WTC11 (cell line): ENCODE measurements around the gene TPX2. TPM values are rescaled to one million over a fixed set of nuclear protein-coding genes. Genes with fewer than 3 reads are reported as not detected.

Experiments
- ATAC-seq: fragments of 200-7000 bp; cut with Tn5 transposase; 2 replicates; pipeline ENCODE4 v1.10.0; 2021; ENCODE audit warnings: mild to moderate bottlenecking, moderate library complexity
- CTCF ChIA-PET: fragments of 300-600 bp; sonication (Branson Sonifier 250); formaldehyde crosslinking; loops from one replicate; lab custom pipeline; 2021; ENCODE audit warnings: antibody characterized with exemption; lab: Charles Lee
- POLR2A ChIA-PET: fragments of 350-600 bp; sonication (Branson Sonifier 250); formaldehyde crosslinking; loops from one replicate; lab custom pipeline; 2021; ENCODE audit warnings: antibody characterized with exemption; lab: Charles Lee
- DNase-seq: peaks from one replicate; pipeline ENCODE4 v3.0.0; 2021; ENCODE audit warnings: low spot score
- H3K27ac Mint-ChIP-seq: 2 replicates; pipeline ENCODE4 v1.8.0; 2021; ENCODE audit warnings: mixed read lengths
- H3K27me3 Mint-ChIP-seq: 2 replicates; pipeline ENCODE4 v1.8.0; 2021; ENCODE audit warnings: low read depth, mild to moderate bottlenecking, moderate library complexity, mixed read lengths
- H3K36me3 Mint-ChIP-seq: 2 replicates; pipeline ENCODE4 v1.8.0; 2021; ENCODE audit warnings: mixed read lengths
- H3K4me1 Mint-ChIP-seq: 2 replicates; pipeline ENCODE4 v1.8.0; 2022; ENCODE audit warnings: mixed read lengths
- H3K4me3 Mint-ChIP-seq: 2 replicates; pipeline ENCODE4 v1.8.0; 2021; ENCODE audit warnings: mild to moderate bottlenecking, moderate library complexity, mixed read lengths
- H3K9me3 Mint-ChIP-seq: 2 replicates; pipeline ENCODE4 v1.8.0; 2021; ENCODE audit warnings: mixed read lengths
- ATF6 ChIP-seq: sonication (generic); formaldehyde crosslinking; IDR thresholded peaks from 2 replicates; pipeline ENCODE4 v1.8.1; 2023; ENCODE audit warnings: mild to moderate bottlenecking, missing genetic modification reagents
- CBFB ChIP-seq: sonication (generic); formaldehyde crosslinking; IDR thresholded peaks from 2 replicates; pipeline ENCODE4 v1.8.1; 2022; ENCODE audit warnings: mild to moderate bottlenecking, low read depth, missing genetic modification reagents
- ELF4 ChIP-seq: sonication (generic); formaldehyde crosslinking; IDR thresholded peaks from 2 replicates; pipeline ENCODE4 v1.8.1; 2022; ENCODE audit warnings: low read depth, mild to moderate bottlenecking, moderate library complexity, missing genetic modification reagents
- ETV6 ChIP-seq: sonication (generic); formaldehyde crosslinking; IDR thresholded peaks from 2 replicates; pipeline ENCODE4 v1.8.1; 2022; ENCODE audit warnings: mild to moderate bottlenecking, missing genetic modification reagents
- FOXK1 ChIP-seq: sonication (generic); formaldehyde crosslinking; IDR thresholded peaks from 2 replicates; pipeline ENCODE4 v1.8.0; 2022; ENCODE audit warnings: mild to moderate bottlenecking, moderate library complexity, missing genetic modification reagents
- FOXP1 ChIP-seq: sonication (generic); formaldehyde crosslinking; IDR thresholded peaks from 2 replicates; pipeline ENCODE4 v1.8.0; 2022; ENCODE audit warnings: missing genetic modification reagents, mild to moderate bottlenecking, moderate library complexity, borderline replicate concordance
- GABPB1 ChIP-seq: sonication (generic); formaldehyde crosslinking; IDR thresholded peaks from 2 replicates; pipeline ENCODE4 v1.8.1; 2023; ENCODE audit warnings: mild to moderate bottlenecking, missing genetic modification reagents
- IRF2 ChIP-seq: sonication (generic); formaldehyde crosslinking; IDR thresholded peaks from 2 replicates; pipeline ENCODE4 v1.8.0; 2022; ENCODE audit warnings: low read depth, missing genetic modification reagents, borderline replicate concordance
- KAT7 ChIP-seq: sonication (generic); formaldehyde crosslinking; IDR thresholded peaks from 2 replicates; pipeline ENCODE4 v1.8.1; 2023; ENCODE audit warnings: missing genetic modification reagents, mild to moderate bottlenecking, borderline replicate concordance
- NR2C2 ChIP-seq: sonication (generic); formaldehyde crosslinking; IDR thresholded peaks from 2 replicates; pipeline ENCODE4 v1.8.0; 2022; ENCODE audit warnings: mild to moderate bottlenecking, missing genetic modification reagents
- RORB ChIP-seq: fragments of 250-450 bp; sonication (Bioruptor Pico); IDR thresholded peaks from 2 replicates; pipeline ENCODE4 v1.9.0; 2021; ENCODE audit warnings: mild to moderate bottlenecking
- SP1 ChIP-seq: sonication (generic); formaldehyde crosslinking; conservative IDR thresholded peaks from 2 replicates; pipeline ENCODE4 v1.8.1; 2022; ENCODE audit warnings: missing genetic modification reagents
- ZNF121 ChIP-seq: sonication (generic); formaldehyde crosslinking; IDR thresholded peaks from 2 replicates; pipeline ENCODE4 v1.8.0; 2023; ENCODE audit warnings: missing genetic modification reagents
- ZNF396 ChIP-seq: fragments of 250-450 bp; sonication (Bioruptor Pico); IDR thresholded peaks from 2 replicates; pipeline ENCODE4 v1.8.0; 2021; ENCODE audit warnings: mild to moderate bottlenecking, moderate library complexity, borderline replicate concordance
- ZNF671 ChIP-seq: fragments of 250-450 bp; sonication (Bioruptor Pico); IDR thresholded peaks from 2 replicates; pipeline ENCODE4 v1.8.0; 2021; ENCODE audit warnings: mild to moderate bottlenecking
- total RNA-seq: library from RNA; stranded (reverse); gene quantifications from 3 replicates; pipeline ENCODE4 v1.2.3, GENCODE V29; 2021
- TF ChIP-seq, protein P1 (sequence below): sonication (generic); formaldehyde crosslinking; IDR thresholded peaks from 2 replicates; pipeline ENCODE4 v1.8.1; 2023; ENCODE audit warnings: mild to moderate bottlenecking, missing genetic modification reagents
- TF ChIP-seq, protein P2 (sequence below): sonication (generic); formaldehyde crosslinking; IDR thresholded peaks from 2 replicates; pipeline ENCODE4 v1.8.0; 2022; ENCODE audit warnings: mild to moderate bottlenecking, missing genetic modification reagents

Gene TPX2
- total RNA-seq, 1 experiment from 2014 or later, result 123 TPM

DNA sequence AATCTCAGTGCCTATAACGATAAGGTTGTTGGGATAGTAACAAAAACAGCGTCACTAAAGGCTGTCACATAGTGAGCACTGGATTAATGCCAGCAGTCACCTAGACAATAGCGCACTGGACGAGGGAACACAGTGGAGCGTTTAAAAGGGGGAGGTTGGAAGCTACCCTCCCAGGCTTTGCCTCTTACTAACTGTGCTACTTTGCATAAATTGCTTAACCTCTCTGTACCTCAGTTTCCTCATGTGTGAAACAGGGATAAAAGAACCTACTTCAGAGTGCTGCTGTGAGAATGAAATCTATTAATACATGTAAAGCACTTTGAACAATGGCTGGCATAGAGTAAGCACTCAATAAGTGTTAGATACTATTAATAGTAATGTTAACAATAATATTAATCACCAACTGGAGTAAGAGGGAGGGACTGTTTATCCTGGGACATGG lies 27.0 kb upstream of the TPX2 start (continued):
- TF ChIP-seq ELF4 (CRISPR knock-in tag) (no peak), ZNF121 (CRISPR knock-in tag) (no peak), SP1 (CRISPR knock-in tag) (no peak), FOXK1 (no peak), ZNF671 (CRISPR knock-in tag) (no peak)

DNA sequence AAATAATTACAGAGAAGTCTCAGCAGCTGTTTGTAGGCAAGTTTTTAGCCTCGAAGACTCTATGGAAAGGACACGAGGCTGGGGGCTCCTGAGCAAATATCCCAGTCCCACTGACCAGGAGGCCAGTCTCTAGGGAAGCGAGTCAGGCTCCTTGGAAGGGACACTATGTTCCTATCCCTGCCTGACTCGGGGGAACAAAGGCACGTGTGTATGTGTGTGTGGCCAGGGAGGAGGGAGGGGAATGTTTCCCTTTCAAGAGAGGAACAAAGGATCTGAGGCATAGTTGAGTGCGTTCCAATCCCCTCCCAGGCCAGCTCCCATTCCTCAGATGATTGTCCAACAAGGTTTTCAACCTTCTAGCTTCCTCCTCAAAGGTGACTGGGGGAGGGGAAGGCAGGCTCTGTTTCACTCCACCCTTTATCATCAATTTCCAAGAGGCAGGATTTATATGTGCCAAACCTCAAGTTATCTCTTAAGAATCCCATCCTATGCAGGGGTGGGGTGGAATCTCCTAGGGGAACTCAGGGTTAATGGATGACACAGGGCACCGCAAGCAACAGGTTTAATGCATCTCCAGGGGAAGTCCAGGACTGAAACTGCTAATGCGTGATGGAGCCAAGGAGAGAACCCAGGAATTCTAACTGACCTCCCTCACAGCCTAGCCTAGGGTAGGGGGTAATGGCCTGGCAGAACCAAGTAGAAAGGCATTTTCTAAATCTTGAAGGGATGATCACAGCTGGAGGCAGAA lies 26.4 kb upstream of the TPX2 start:
- peak overlapping the region; percentile 93 for H3K27ac Mint-ChIP-seq
- H3K9me3 Mint-ChIP-seq, result no peaks in the 10 kb centered on the region
- ATAC-seq, result peak; percentile 81
- DNase-seq, result peak; percentile 57
- POLR2A ChIA-PET, result interaction anchor here (0.6 to 3.3 kb wide), 6 partner anchors 9 to 104 kb away, joined by 3 to 32 read pairs (median 5); partner anchors contain the start of genes BCL2L1 and TPX2
- no peaks in the 10 kb centered on the region for H3K27me3 Mint-ChIP-seq
- peak overlapping the region; percentile 45 for H3K4me3 Mint-ChIP-seq
- peak; percentile 59; the same call in 1 of the 2 replicates for TF ChIP-seq FOXK1
- TF ChIP-seq ZNF396, result no peak
- TF ChIP-seq, protein P1, sequence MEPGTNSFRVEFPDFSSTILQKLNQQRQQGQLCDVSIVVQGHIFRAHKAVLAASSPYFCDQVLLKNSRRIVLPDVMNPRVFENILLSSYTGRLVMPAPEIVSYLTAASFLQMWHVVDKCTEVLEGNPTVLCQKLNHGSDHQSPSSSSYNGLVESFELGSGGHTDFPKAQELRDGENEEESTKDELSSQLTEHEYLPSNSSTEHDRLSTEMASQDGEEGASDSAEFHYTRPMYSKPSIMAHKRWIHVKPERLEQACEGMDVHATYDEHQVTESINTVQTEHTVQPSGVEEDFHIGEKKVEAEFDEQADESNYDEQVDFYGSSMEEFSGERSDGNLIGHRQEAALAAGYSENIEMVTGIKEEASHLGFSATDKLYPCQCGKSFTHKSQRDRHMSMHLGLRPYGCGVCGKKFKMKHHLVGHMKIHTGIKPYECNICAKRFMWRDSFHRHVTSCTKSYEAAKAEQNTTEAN, result 0 out of 2 replicates have a peak, but pooled peaks have one; percentile 40
- TF ChIP-seq ETV6 (CRISPR knock-in tag), result no peak
- TF ChIP-seq NR2C2 (CRISPR knock-in tag), result no peak
- TF ChIP-seq GABPB1 (CRISPR knock-in tag), result peak; percentile 45; the same call in 1 of the 2 replicates
- TF ChIP-seq, protein P2, sequence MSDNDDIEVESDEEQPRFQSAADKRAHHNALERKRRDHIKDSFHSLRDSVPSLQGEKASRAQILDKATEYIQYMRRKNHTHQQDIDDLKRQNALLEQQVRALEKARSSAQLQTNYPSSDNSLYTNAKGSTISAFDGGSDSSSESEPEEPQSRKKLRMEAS (CRISPR knock-in tag), result 0 out of 2 replicates have a peak, but pooled peaks have one; percentile 27
- TF ChIP-seq RORB, result no peak
- no peak for TF ChIP-seq ATF6
- TF ChIP-seq, all 79 proteins: peak for 4
- peaks cover 88% of the 10 kb centered on the region for H3K4me1 Mint-ChIP-seq
- CTCF ChIA-PET, result interaction anchor here (1.3 to 5.4 kb wide), 6 partner anchors 11 to 126 kb away, joined by 4 to 69 read pairs (median 12); partner anchors contain the start of gene BCL2L1
- peaks cover 27% of the 10 kb centered on the region for H3K36me3 Mint-ChIP-seq

DNA sequence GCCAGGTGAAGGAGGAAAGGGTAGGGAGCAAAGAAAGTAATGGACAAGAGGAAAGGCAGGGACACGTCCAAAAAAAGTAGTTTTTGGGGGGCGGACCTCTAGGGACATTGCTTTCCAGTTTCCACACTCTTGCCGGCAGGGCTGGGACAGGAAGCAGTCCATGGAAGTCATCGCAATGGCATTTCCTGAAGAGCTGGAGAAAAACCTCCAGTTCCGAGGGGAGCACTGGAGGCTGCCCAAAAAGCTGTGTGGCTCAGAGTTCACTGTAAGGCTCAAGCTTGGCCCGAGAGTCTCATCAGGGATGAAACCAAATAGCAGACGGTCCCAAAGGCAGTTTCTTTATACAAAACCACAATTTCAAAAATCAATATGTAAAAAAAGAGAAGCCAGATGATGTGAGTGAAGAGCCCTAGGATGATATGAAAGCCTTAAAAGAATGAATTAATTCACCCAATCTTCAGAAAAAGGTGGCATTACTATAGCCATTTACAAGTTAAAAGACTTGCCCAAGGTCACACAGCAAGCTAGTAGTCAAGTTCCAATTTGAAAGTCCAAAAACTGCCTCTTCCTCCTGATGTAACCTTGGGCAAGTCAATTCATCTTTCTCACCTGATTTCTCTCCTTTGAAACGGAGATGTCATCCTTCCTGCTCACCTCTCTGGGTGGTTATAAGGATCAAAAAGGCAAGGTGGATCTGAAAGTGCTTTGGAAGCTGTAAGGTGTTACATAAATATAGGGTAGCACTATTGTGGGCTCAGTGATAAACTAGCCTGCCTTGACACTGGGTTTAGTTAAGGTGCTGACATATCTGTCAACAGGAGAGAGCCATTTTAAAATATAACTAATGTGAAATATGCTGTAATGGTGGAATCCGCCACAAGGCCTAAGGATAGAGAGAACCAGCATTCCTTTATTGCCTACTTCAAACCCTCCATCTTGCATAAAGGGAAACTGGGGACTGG lies 25.5 kb upstream of the TPX2 start:
- H3K4me1 Mint-ChIP-seq, result peaks cover 83% of the 10 kb centered on the region

More for the DNA sequence above, 25.5 kb upstream of the TPX2 start:
- Mint-ChIP-seq H3K4me3 (peak overlapping the region; percentile 45), H3K9me3 (no peaks in the 10 kb centered on the region), H3K27me3 (no peaks in the 10 kb centered on the region), H3K27ac (peak overlapping the region; percentile 93)
- no peak for TF ChIP-seq IRF2 (CRISPR knock-in tag)
- TF ChIP-seq FOXP1, result no peak
- TF ChIP-seq ATF6, result no peak
- TF ChIP-seq KAT7 (CRISPR knock-in tag), result no peak
- no peak for TF ChIP-seq CBFB (CRISPR knock-in tag)
- no peak for TF ChIP-seq ETV6 (CRISPR knock-in tag)
- TF ChIP-seq, all 79 proteins: peak for 0
- ATAC-seq (peak; percentile 17), DNase-seq (no peak)
- ChIA-PET POLR2A (interaction anchor here (0.6 to 3.3 kb wide), 6 partner anchors 8 to 104 kb away, joined by 3 to 32 read pairs (median 3); partner anchors contain the start of genes BCL2L1 and TPX2), CTCF (interaction anchor here (1.0 to 5.4 kb wide), 7 partner anchors 10 to 156 kb away, joined by 4 to 69 read pairs (median 11); partner anchors contain the start of gene BCL2L1)
- H3K36me3 Mint-ChIP-seq, result peaks cover 28% of the 10 kb centered on the region
